Activated naive CD8-positive, alpha-beta T cell treated with anti-CD3 and anti-CD28 coated beads, Interleukin-2, amount 50 U/mL, for 24 hours (primary cell): Measurements from ENCODE around the gene ARL5B.

Source experiments
- ATAC-seq: fragments of 150-1000 bp; cut with Tn5 transposase; one replicate; pipeline ENCODE4 v1.10.0; 2021
- DNase-seq: peaks from one replicate; pipeline ENCODE4 v3.0.0; 2021
- H3K27ac Mint-ChIP-seq: one replicate; pipeline ENCODE4 v1.8.0; 2021; ENCODE audit warnings: mild to moderate bottlenecking, mixed read lengths
- H3K27me3 Mint-ChIP-seq: one replicate; pipeline ENCODE4 v1.8.0; 2021; ENCODE audit warnings: mixed read lengths
- H3K36me3 Mint-ChIP-seq: one replicate; pipeline ENCODE4 v1.8.0; 2021; ENCODE audit warnings: low read depth, mixed read lengths
- H3K4me1 Mint-ChIP-seq: one replicate; pipeline ENCODE4 v1.8.0; 2021; ENCODE audit warnings: mixed read lengths
- H3K4me3 Mint-ChIP-seq: one replicate; pipeline ENCODE4 v1.8.0; 2021; ENCODE audit warnings: mild to moderate bottlenecking, moderate library complexity, mixed read lengths
- H3K9me3 Mint-ChIP-seq: one replicate; pipeline ENCODE4 v1.8.0; 2021; ENCODE audit warnings: mixed read lengths

The ARL5B gene

GRCh38 chr10:18675086-18675801 lies 16.0 kb downstream of the ARL5B start:
- H3K36me3 Mint-ChIP-seq: peaks cover 42% of the 10 kb centered on the region
- H3K4me3 Mint-ChIP-seq: no peak overlapping the region
- no peaks in the 10 kb centered on the region for H3K9me3 Mint-ChIP-seq
- no peak overlapping the region for H3K27ac Mint-ChIP-seq
- no peaks in the 10 kb centered on the region for H3K4me1 Mint-ChIP-seq
- no peaks in the 10 kb centered on the region for H3K27me3 Mint-ChIP-seq
- ATAC-seq: no peak
- no peak for DNase-seq

GRCh38 chr10:18680754-18681153 lies 21.5 kb downstream of the ARL5B start:
- no peak for DNase-seq
- Mint-ChIP-seq H3K36me3 (peaks cover 16% of the 10 kb centered on the region), H3K4me3 (no peak overlapping the region), H3K9me3 (no peaks in the 10 kb centered on the region), H3K27me3 (no peaks in the 10 kb centered on the region), H3K27ac (no peak overlapping the region), H3K4me1 (peaks cover 16% of the 10 kb centered on the region)
- no peak for ATAC-seq

- Mint-ChIP-seq H3K27me3 (no peaks in the 10 kb centered on the region), H3K4me1 (peaks cover 16% of the 10 kb centered on the region), H3K36me3 (peaks cover 14% of the 10 kb centered on the region), H3K9me3 (no peaks in the 10 kb centered on the region), H3K27ac (no peak overlapping the region), H3K4me3 (no peak overlapping the region)
- no peak for ATAC-seq
- DNase-seq: no peak
Measured at GRCh38 chr10:18681366-18681765, 22.1 kb downstream of the ARL5B start.

GRCh38 chr10:18681971-18682411 lies 22.8 kb downstream of the ARL5B start:
- no peak for DNase-seq
- Mint-ChIP-seq H3K9me3 (no peaks in the 10 kb centered on the region), H3K36me3 (peaks cover 9% of the 10 kb centered on the region), H3K4me3 (no peak overlapping the region), H3K27me3 (no peaks in the 10 kb centered on the region), H3K4me1 (peaks cover 16% of the 10 kb centered on the region), H3K27ac (no peak overlapping the region)
- no peak for ATAC-seq

GRCh38 chr10:18683427-18683826 lies 24.2 kb downstream of the ARL5B start:
- ATAC-seq (no peak), DNase-seq (no peak)
- Mint-ChIP-seq H3K9me3 (no peaks in the 10 kb centered on the region), H3K4me3 (no peak overlapping the region), H3K27me3 (no peaks in the 10 kb centered on the region), H3K36me3 (peaks cover 9% of the 10 kb centered on the region), H3K4me1 (peaks cover 16% of the 10 kb centered on the region), H3K27ac (no peak overlapping the region)

GRCh38 chr10:18684416-18684815 lies 25.2 kb downstream of the ARL5B start:
- Mint-ChIP-seq H3K4me3 (no peak overlapping the region), H3K4me1 (peaks cover 16% of the 10 kb centered on the region), H3K9me3 (no peaks in the 10 kb centered on the region), H3K27me3 (no peaks in the 10 kb centered on the region), H3K36me3 (peaks cover 9% of the 10 kb centered on the region), H3K27ac (no peak overlapping the region)
- DNase-seq (no peak), ATAC-seq (no peak)

GRCh38 chr10:18684953-18685352 lies 25.7 kb downstream of the ARL5B start:
- peak; percentile 5 for DNase-seq
- Mint-ChIP-seq H3K27ac (no peak overlapping the region), H3K36me3 (peaks cover 9% of the 10 kb centered on the region), H3K4me1 (peaks cover 16% of the 10 kb centered on the region), H3K4me3 (no peak overlapping the region), H3K27me3 (no peaks in the 10 kb centered on the region), H3K9me3 (no peaks in the 10 kb centered on the region)
- no peak for ATAC-seq

- DNase-seq (no peak), ATAC-seq (no peak)
- Mint-ChIP-seq H3K27me3 (no peaks in the 10 kb centered on the region), H3K27ac (no peak overlapping the region), H3K4me3 (no peak overlapping the region), H3K9me3 (no peaks in the 10 kb centered on the region), H3K36me3 (peaks cover 9% of the 10 kb centered on the region), H3K4me1 (peaks cover 16% of the 10 kb centered on the region)
Measured at GRCh38 chr10:18685555-18685954, 26.3 kb downstream of the ARL5B start.

- no peak overlapping the region for H3K27ac Mint-ChIP-seq
- DNase-seq (no peak), ATAC-seq (no peak)
- peaks cover 14% of the 10 kb centered on the region for H3K4me1 Mint-ChIP-seq
- H3K27me3 Mint-ChIP-seq: no peaks in the 10 kb centered on the region
- H3K36me3 Mint-ChIP-seq: peaks cover 3% of the 10 kb centered on the region
- no peak overlapping the region for H3K4me3 Mint-ChIP-seq
- no peaks in the 10 kb centered on the region for H3K9me3 Mint-ChIP-seq
Measured at GRCh38 chr10:18687195-18687594, 28.0 kb downstream of the ARL5B start.

- Mint-ChIP-seq H3K4me1 (peaks cover 10% of the 10 kb centered on the region), H3K9me3 (no peaks in the 10 kb centered on the region), H3K4me3 (no peak overlapping the region), H3K27me3 (no peaks in the 10 kb centered on the region), H3K36me3 (peaks cover 1% of the 10 kb centered on the region), H3K27ac (no peak overlapping the region)
- ATAC-seq (no peak), DNase-seq (no peak)
Measured at GRCh38 chr10:18687706-18688105, 28.5 kb downstream of the ARL5B start.

- DNase-seq (no peak), ATAC-seq (no peak)
- peaks cover 5% of the 10 kb centered on the region for H3K4me1 Mint-ChIP-seq
- no peaks in the 10 kb centered on the region for H3K36me3 Mint-ChIP-seq
- H3K9me3 Mint-ChIP-seq: no peaks in the 10 kb centered on the region
- H3K27ac Mint-ChIP-seq: no peak overlapping the region
- H3K4me3 Mint-ChIP-seq: no peak overlapping the region
- H3K27me3 Mint-ChIP-seq: no peaks in the 10 kb centered on the region
Measured at GRCh38 chr10:18689498-18689897, 30.3 kb downstream of the ARL5B start.

- no peak overlapping the region for H3K4me3 Mint-ChIP-seq
- H3K9me3 Mint-ChIP-seq: no peaks in the 10 kb centered on the region
- no peaks in the 10 kb centered on the region for H3K36me3 Mint-ChIP-seq
- DNase-seq (no peak), ATAC-seq (no peak)
- no peak overlapping the region for H3K27ac Mint-ChIP-seq
- no peaks in the 10 kb centered on the region for H3K27me3 Mint-ChIP-seq
- H3K4me1 Mint-ChIP-seq: no peaks in the 10 kb centered on the region
Measured at GRCh38 chr10:18690541-18690940, 31.3 kb downstream of the ARL5B start.

- no peaks in the 10 kb centered on the region for H3K27me3 Mint-ChIP-seq
- peaks cover 4% of the 10 kb centered on the region for H3K4me1 Mint-ChIP-seq
- H3K36me3 Mint-ChIP-seq: no peaks in the 10 kb centered on the region
- no peaks in the 10 kb centered on the region for H3K9me3 Mint-ChIP-seq
- H3K4me3 Mint-ChIP-seq: no peak overlapping the region
- no peak for ATAC-seq
- DNase-seq: no peak
- no peak overlapping the region for H3K27ac Mint-ChIP-seq
Measured at GRCh38 chr10:18699849-18700840, 40.9 kb downstream of the ARL5B start.

- no peak overlapping the region for H3K27ac Mint-ChIP-seq
- DNase-seq: no peak
- no peaks in the 10 kb centered on the region for H3K27me3 Mint-ChIP-seq
- no peaks in the 10 kb centered on the region for H3K36me3 Mint-ChIP-seq
- peaks cover 4% of the 10 kb centered on the region for H3K4me1 Mint-ChIP-seq
- no peaks in the 10 kb centered on the region for H3K9me3 Mint-ChIP-seq
- H3K4me3 Mint-ChIP-seq: no peak overlapping the region
- ATAC-seq: no peak
Measured at GRCh38 chr10:18703521-18703920, 44.3 kb downstream of the ARL5B start.

GRCh38 chr10:18710201-18710653 lies 51.0 kb downstream of the ARL5B start:
- no peak overlapping the region for H3K27ac Mint-ChIP-seq
- H3K36me3 Mint-ChIP-seq: no peaks in the 10 kb centered on the region
- H3K9me3 Mint-ChIP-seq: no peaks in the 10 kb centered on the region
- H3K27me3 Mint-ChIP-seq: no peaks in the 10 kb centered on the region
- DNase-seq (no peak), ATAC-seq (no peak)
- no peak overlapping the region for H3K4me3 Mint-ChIP-seq
- H3K4me1 Mint-ChIP-seq: no peaks in the 10 kb centered on the region
